Calu3 (cell line): ENCODE results near the gene SPRYD7. TPM values are rescaled to one million over a fixed set of nuclear protein-coding genes. Genes with fewer than 3 reads are reported as not detected.

Experiments
- BruUV-seq: library from RNA; stranded (reverse); fragments of 400-500 nt; replicated peaks from 2 replicates; lab custom pipeline; 2021; lab: Mats Ljungman, UMichigan
- CTCF ChIA-PET: fragments of 300-600 bp; sonication (Branson Sonifier 250); formaldehyde crosslinking; loops from one replicate; lab custom pipeline; 2022; ENCODE audit warnings: antibody characterized with exemption; lab: Charles Lee
- DNase-seq: peaks from one replicate; pipeline ENCODE4 v3.0.0; 2022
- H3K27ac Mint-ChIP-seq: one replicate; pipeline ENCODE4 v1.8.0; 2022; ENCODE audit warnings: mixed read lengths; ENCODE audit not compliant: unreplicated experiment
- H3K27me3 Mint-ChIP-seq: one replicate; pipeline ENCODE4 v1.8.0; 2022; ENCODE audit warnings: mixed read lengths; ENCODE audit not compliant: unreplicated experiment
- H3K36me3 Mint-ChIP-seq: one replicate; pipeline ENCODE4 v1.8.0; 2022; ENCODE audit warnings: mild to moderate bottlenecking, moderate library complexity, mixed read lengths; ENCODE audit not compliant: insufficient read depth, unreplicated experiment
- H3K4me1 Mint-ChIP-seq: one replicate; pipeline ENCODE4 v1.8.0; 2022; ENCODE audit warnings: mild to moderate bottlenecking, low read depth, mixed read lengths; ENCODE audit not compliant: unreplicated experiment
- H3K4me3 Mint-ChIP-seq: one replicate; pipeline ENCODE4 v1.8.0; 2022; ENCODE audit warnings: mild to moderate bottlenecking, low read depth, moderate library complexity, mixed read lengths; ENCODE audit not compliant: unreplicated experiment
- H3K9me3 Mint-ChIP-seq: one replicate; pipeline ENCODE4 v1.8.0; 2022; ENCODE audit warnings: low read depth, mixed read lengths; ENCODE audit not compliant: unreplicated experiment
- CTCF ChIP-seq: fragments of 200-600 bp; IDR thresholded peaks from one replicate; pipeline ENCODE4 v1.8.0; 2022; ENCODE audit warnings: antibody characterized with exemption; ENCODE audit not compliant: unreplicated experiment
- intact Hi-C: fragments of 100-400 bp; cut with micrococcal nuclease; formaldehyde crosslinking; loops from one replicate; pipeline ENCODE4 v1.10.0; 2022; ENCODE audit not compliant: unreplicated experiment
- total RNA-seq: library from RNA; stranded (reverse); gene quantifications from 2 replicates; pipeline ENCODE4 v1.2.3, GENCODE V29; 2022

Gene SPRYD7
- total RNA-seq, 1 experiment from 2014 or later: 5.6 TPM

GRCh38 chr13:49867834-49868233 is 68.3 kb downstream of the SPRYD7 start:
- H3K9me3 Mint-ChIP-seq: peaks cover 2% of the 10 kb centered on the region
- H3K4me1 Mint-ChIP-seq: no peaks in the 10 kb centered on the region
- H3K36me3 Mint-ChIP-seq: no peaks in the 10 kb centered on the region
- H3K4me3 Mint-ChIP-seq: no peak overlapping the region
- CTCF ChIA-PET: no interaction called here
- BruUV-seq: no TSS peak
- intact Hi-C loops: no loop called here
- H3K27me3 Mint-ChIP-seq: no peaks in the 10 kb centered on the region
- no peak overlapping the region for H3K27ac Mint-ChIP-seq
- DNase-seq: no peak
- TF ChIP-seq CTCF: no peak

GRCh38 chr13:49865218-49865617 is 70.9 kb downstream of the SPRYD7 start:
- DNase-seq: no peak
- no peak overlapping the region for H3K4me3 Mint-ChIP-seq
- no peak overlapping the region for H3K27ac Mint-ChIP-seq
- no peaks in the 10 kb centered on the region for H3K36me3 Mint-ChIP-seq
- H3K4me1 Mint-ChIP-seq: no peaks in the 10 kb centered on the region
- H3K9me3 Mint-ChIP-seq: peaks cover 2% of the 10 kb centered on the region
- no peaks in the 10 kb centered on the region for H3K27me3 Mint-ChIP-seq
- intact Hi-C loops: no loop called here
- TF ChIP-seq CTCF: no peak
- CTCF ChIA-PET: no interaction called here
- no TSS peak for BruUV-seq

GRCh38 chr13:49864509-49864908 is 71.6 kb downstream of the SPRYD7 start:
- no peak for DNase-seq
- no TSS peak for BruUV-seq
- no peak overlapping the region for H3K27ac Mint-ChIP-seq
- no peak overlapping the region for H3K4me3 Mint-ChIP-seq
- peaks cover 2% of the 10 kb centered on the region for H3K4me1 Mint-ChIP-seq
- peaks cover 2% of the 10 kb centered on the region for H3K9me3 Mint-ChIP-seq
- CTCF ChIA-PET: no interaction called here
- intact Hi-C loops: no loop called here
- H3K27me3 Mint-ChIP-seq: no peaks in the 10 kb centered on the region
- TF ChIP-seq CTCF: no peak
- no peaks in the 10 kb centered on the region for H3K36me3 Mint-ChIP-seq

Other genes starting within 250 kb of the SPRYD7 start
- gene EBPL, start 244.9 kb downstream of the SPRYD7 start, total RNA-seq: 40.5 and 43.9 TPM in 2 replicates
- 19.3 and 23.1 TPM in 2 replicates for gene KPNA3, start 143.7 kb downstream of the SPRYD7 start, total RNA-seq
- gene TRIM13, start 60.7 kb upstream of the SPRYD7 start, total RNA-seq: 10.6 and 11.8 TPM in 2 replicates
- gene KCNRG, start 79.1 kb upstream of the SPRYD7 start, total RNA-seq: not detected in 2 replicates